Retinal pigment epithelial cell (primary cell): ENCODE measurements around the gene FOXK1.

Experiments
- DNase-seq: peaks from one replicate; pipeline ENCODE4 v3.0.0-alpha.2; 2010; ENCODE audit warnings: low read depth
- H3K4me3 ChIP-seq: 2 replicates; pipeline ENCODE4 v1.5.1; 2011; ENCODE audit warnings: mild to moderate bottlenecking, low read length, control low read depth, moderate library complexity
- TF ChIP-seq, protein P1 (sequence below): conservative IDR thresholded peaks from 2 replicates; pipeline ENCODE4 v1.5.1; 2011; ENCODE audit warnings: low read depth, low read length, control low read depth, inconsistent platforms

Gene FOXK1

DNA sequence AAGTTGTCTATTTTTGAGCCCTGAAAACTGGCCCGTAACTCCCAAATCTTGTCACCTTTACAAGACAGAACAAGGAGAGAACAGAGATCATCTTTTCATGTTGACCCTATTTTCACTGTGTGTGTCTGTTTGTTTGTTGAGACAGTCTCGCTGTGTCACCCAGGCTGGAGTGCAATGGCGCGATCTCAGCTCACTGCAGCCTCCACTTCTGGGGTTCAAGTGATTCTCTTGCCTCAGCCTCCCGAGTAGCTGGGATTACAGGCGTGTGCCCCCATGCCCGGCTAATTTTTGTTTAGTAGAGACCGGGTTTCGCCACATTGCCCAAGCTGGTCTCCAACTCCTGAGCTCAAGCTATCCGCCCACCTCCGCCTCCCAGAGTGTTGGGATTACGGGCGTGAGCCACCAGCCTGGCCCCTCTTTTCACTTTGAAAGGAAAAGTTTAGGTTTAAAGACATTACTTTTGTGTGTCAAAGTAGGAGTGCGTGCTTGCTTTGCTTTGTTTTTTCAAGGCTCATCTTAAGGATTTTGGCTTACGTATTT, 32.1 kb downstream of the FOXK1 start:
- DNase-seq: no peak
- H3K4me3 ChIP-seq: no peak overlapping the region
- TF ChIP-seq, protein P1, sequence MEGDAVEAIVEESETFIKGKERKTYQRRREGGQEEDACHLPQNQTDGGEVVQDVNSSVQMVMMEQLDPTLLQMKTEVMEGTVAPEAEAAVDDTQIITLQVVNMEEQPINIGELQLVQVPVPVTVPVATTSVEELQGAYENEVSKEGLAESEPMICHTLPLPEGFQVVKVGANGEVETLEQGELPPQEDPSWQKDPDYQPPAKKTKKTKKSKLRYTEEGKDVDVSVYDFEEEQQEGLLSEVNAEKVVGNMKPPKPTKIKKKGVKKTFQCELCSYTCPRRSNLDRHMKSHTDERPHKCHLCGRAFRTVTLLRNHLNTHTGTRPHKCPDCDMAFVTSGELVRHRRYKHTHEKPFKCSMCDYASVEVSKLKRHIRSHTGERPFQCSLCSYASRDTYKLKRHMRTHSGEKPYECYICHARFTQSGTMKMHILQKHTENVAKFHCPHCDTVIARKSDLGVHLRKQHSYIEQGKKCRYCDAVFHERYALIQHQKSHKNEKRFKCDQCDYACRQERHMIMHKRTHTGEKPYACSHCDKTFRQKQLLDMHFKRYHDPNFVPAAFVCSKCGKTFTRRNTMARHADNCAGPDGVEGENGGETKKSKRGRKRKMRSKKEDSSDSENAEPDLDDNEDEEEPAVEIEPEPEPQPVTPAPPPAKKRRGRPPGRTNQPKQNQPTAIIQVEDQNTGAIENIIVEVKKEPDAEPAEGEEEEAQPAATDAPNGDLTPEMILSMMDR: no peak

DNA sequence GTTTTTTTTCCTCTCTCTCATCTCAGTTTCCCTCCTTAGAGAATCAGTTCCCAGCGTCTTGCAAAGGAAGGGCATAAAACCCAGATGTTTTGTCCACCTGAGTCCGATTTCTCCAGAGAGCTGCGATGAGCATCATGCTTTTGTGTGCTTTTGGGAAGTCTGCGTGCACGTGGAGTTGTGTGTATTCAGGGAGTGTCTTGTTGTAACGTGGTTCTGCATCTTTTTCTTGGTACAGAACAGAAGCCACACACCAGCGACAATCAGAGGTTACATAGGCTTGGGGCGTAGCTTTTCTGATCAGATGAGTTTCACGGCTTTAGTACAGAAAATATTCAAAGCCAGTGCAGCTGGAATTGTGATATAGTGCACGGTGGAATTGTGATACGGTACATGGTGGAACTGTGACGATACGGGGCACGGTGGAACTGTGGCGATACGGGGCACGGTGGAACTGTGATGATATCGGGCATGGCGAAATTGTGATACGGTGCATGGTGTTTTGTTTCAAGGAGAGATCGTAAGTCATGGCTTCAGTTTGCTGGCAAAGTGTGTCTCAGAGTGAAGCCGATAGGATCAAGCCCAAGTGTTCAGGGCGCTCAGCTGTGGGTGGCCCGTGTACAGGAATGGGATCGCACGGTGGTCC, 32.8 kb downstream of the FOXK1 start:
- no peak for DNase-seq
- TF ChIP-seq, protein P1: no peak
- H3K4me3 ChIP-seq: no peak overlapping the region

DNA sequence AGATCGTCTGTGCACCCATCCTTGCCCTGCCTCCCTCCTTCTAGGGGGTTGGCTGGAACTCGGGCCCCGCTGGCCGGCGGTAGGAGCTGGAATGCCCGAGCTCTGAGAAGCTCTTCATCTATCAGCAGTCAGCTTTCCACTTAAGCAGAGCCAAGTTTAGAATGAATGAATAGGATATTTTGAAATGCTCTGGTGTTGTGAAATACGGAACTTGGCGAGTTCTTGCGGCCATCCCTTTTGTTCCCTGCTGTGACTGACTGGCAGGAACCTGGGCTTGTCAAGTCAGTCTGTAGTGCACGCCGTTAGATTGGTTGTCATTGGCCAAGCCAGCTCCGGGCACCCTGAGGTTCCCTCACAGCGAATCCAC, 33.3 kb downstream of the FOXK1 start:
- TF ChIP-seq, protein P1: no peak
- no peak for DNase-seq
- H3K4me3 ChIP-seq: no peak overlapping the region

DNA sequence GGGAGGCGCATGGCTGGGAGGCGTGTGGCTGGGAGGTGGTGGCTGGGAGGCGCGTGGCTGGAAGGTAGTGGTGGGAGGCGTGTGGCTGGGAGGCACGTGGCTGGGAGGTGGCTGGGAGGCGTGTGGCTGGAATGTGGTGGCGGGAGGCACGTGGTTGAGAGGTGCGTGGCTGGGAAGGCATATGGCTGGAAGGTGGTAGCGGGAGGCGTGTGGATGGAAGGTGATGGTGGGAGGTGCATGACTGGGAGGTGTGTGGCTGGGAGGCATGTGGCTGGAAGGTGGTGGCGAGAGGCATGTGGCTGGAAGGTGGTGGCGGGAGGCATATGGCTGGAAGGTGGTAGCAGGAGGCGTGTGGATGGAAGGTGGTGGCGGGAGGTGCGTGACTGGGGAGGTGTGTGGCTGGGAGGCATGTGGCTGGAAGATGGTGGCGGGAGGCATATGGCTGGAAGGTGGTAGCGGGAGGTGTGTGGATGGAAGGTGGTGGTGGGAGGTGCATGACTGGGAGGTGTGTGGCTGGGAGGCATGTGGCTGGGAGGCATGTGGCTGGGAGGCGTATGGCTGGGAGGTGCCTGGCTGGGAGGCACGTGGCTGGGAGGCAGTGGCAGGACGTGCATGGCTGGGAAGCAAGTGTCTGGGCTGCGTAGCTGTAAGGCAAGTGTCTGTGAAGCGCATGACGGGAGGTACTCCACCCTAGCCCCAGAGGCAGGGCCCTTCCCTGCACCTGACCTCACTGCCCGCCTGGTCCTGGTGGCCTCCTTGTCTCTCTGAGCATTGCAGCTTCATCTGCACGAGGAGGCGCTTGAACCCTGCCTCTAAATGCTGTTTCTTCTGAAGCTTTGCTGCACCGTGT, 35.1 kb downstream of the FOXK1 start:
- no peak overlapping the region for H3K4me3 ChIP-seq
- DNase-seq: no peak
- TF ChIP-seq, protein P1: no peak

DNA sequence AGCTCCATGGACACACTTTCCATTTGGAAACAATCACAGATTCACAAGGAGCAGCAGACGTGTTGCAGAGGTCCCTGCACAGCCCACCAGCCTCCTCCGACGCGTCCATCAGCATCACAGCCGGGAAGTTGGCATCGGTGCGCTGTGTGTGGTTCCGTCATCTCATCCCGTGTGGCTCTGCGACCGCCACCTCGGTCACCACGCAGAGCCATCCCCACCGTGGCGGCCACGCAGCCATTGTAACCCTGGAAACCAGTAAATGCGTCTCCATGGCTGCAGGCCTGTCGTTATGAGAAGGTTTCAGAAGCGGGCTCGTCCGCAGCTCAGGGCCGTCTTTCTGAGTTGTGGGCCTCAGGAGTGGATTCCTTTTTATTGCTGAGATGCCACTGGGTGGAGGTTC, 36.0 kb downstream of the FOXK1 start:
- TF ChIP-seq, protein P1: no peak
- DNase-seq: no peak

DNA sequence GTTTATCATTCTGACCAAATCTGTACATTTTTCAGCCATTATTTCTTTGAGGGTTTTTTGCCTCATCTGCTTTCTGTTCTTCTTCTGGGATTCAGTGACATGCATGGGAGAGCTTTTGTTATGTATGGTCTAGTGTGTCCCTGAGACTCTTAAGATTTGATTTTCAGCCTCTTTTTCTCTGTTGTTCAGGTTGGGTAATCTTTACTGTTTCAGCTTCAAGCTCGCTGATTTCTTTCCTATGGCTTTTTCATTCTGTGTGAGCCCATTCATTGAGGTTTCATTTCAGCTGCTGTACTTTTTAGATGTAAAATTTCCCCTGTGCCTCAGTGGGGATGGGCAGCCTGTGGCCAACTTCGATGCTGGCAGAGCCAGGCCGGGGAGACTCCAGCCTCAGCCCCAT, 38.1 kb downstream of the FOXK1 start:
- no peak overlapping the region for H3K4me3 ChIP-seq
- no peak for DNase-seq
- TF ChIP-seq, protein P1: no peak

More for the DNA sequence above, 36.0 kb downstream of the FOXK1 start:
- H3K4me3 ChIP-seq: no peak overlapping the region

DNA sequence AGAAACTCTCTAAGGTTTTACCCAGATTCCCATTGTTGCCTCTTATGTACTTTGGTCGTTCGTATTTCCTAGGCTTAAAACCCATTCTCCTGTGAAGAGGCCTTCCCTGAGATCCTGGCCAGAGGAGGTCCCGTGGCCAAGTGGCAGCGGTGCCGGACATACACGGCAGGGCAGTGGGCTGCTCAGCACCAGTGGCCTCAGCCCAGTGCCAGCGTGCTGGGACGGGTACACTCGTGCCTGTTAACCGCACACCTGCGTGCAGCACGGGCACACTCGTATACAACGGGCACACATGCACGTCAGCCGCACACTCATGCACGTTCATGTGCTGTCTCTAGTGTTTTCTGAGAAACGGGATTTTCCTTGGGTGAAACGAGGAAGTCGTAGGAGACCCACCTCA, 40.2 kb downstream of the FOXK1 start:
- no peak overlapping the region for H3K4me3 ChIP-seq
- TF ChIP-seq, protein P1: no peak
- no peak for DNase-seq
